AG04449 (cell line): ENCODE measurements around the gene HDLBP.

Experiments used
- CTCF ChIA-PET: fragments of 350-600 bp; formaldehyde crosslinking; extraction: SDS; loops from one replicate; lab custom pipeline; 2021; ENCODE audit warnings: antibody characterized with exemption; lab: Yijun Ruan, JAX
- POLR2A ChIA-PET: fragments of 400-600, 350-600 bp; formaldehyde crosslinking; extraction: SDS; loops from one replicate; lab custom pipeline; 2020; ENCODE audit warnings: antibody characterized with exemption, inconsistent platforms; lab: Yijun Ruan, JAX
- DNase-seq: peaks from one replicate; pipeline ENCODE4 v3.0.0-alpha.2; 2010; ENCODE audit warnings: low read depth, low spot score
- H3K4me3 ChIP-seq: 2 replicates; pipeline ENCODE4 v1.5.1; 2011; ENCODE audit warnings: low read depth, mild to moderate bottlenecking, control low read depth, low read length
- CTCF ChIP-seq: IDR thresholded peaks from one replicate; pipeline ENCODE4 v1.5.1; 2011; ENCODE audit warnings: mild to moderate bottlenecking, moderate library complexity, low read length, control low read depth, inconsistent platforms; ENCODE audit not compliant: insufficient read depth; ENCODE audit errors: missing control alignments

The HDLBP gene

GRCh38 chr2:241357531-241357930 lies 42.1 kb upstream of the HDLBP start:
- no peak for DNase-seq
- no peak for TF ChIP-seq CTCF
- peak overlapping the region; percentile 84 for H3K4me3 ChIP-seq
- ChIA-PET POLR2A (no interaction called here), CTCF (interaction anchor here (0.6 to 1.7 kb wide), 3 partner anchors 20 to 322 kb away, joined by 3 to 5 read pairs (median 4); no protein-coding TSS in a partner anchor)

- POLR2A ChIA-PET, result no interaction called here
- no peak for DNase-seq
- TF ChIP-seq CTCF, result no peak
- peak overlapping the region; percentile 84 for H3K4me3 ChIP-seq
- CTCF ChIA-PET, result no interaction called here
These were observed 41.4 kb upstream of the HDLBP start for GRCh38 chr2:241356871-241357260.

GRCh38 chr2:241355983-241356870 lies 40.8 kb upstream of the HDLBP start, which contains the start of gene FARP2:
TSS of gene FARP2 (plus strand) at chr2:241356285. CDS start at chr2:241373108, 16,823 bp downstream.
- peak within 1 kb of the TSS; percentile 84 for H3K4me3 ChIP-seq
- CTCF ChIA-PET, result no interaction called here
- DNase-seq, result peak; percentile 89
- POLR2A ChIA-PET, result no interaction called here
- peak; percentile 20 for TF ChIP-seq CTCF

GRCh38 chr2:241354668-241355658 lies 39.5 kb upstream of the HDLBP start:
- TF ChIP-seq CTCF, result no peak
- H3K4me3 ChIP-seq, result peak overlapping the region; percentile 33; the same call in 1 of the 2 replicates
- ChIA-PET CTCF (no interaction called here), POLR2A (interaction anchor here (0.6 kb wide), 1 partner anchor 240 kb away, joined by 3 read pairs; no protein-coding TSS in a partner anchor)
- no peak for DNase-seq

GRCh38 chr2:241352227-241352626 lies 36.8 kb upstream of the HDLBP start:
- no peak for TF ChIP-seq CTCF
- ChIA-PET CTCF (no interaction called here), POLR2A (interaction anchor here (0.7 kb wide), 1 partner anchor 30 kb away, joined by 3 read pairs; no protein-coding TSS in a partner anchor)
- no peak overlapping the region for H3K4me3 ChIP-seq
- DNase-seq, result no peak
